Measurements from ENCODE around the gene TRAPPC11. TPM values are rescaled to one million over a fixed set of nuclear protein-coding genes. Genes with fewer than 3 reads are reported as not detected.
"Not testable (repeated sequence)": the region's sequence is repeated elsewhere in the genome, so short reads cannot be mapped to it uniquely, and the experiment has no call there.

TRAPPC11 gene
- 15.4 and 24.6 TPM in 2 replicates for total RNA-seq (2014; rRNA removed; shearing (Covaris generic))

GRCh38 chr4:183659029-183659871 is at the start of gene TRAPPC11, which contains the start of gene RWDD4:
TRAPPC11 (plus strand) TSS chr4:183659293; CDS start chr4:183663868, 4,575 bp downstream.
RWDD4 (minus strand) TSS chr4:183659185; CDS start chr4:183658952, 233 bp downstream.
- DNase-seq (ENCODE audit: low read depth): peak; percentile 96

GRCh38 chr4:183610033-183610432 is 49.1 kb upstream of the TRAPPC11 start:
- peak; percentile 29 for DNase-seq (ENCODE audit: low read depth)

DNA sequence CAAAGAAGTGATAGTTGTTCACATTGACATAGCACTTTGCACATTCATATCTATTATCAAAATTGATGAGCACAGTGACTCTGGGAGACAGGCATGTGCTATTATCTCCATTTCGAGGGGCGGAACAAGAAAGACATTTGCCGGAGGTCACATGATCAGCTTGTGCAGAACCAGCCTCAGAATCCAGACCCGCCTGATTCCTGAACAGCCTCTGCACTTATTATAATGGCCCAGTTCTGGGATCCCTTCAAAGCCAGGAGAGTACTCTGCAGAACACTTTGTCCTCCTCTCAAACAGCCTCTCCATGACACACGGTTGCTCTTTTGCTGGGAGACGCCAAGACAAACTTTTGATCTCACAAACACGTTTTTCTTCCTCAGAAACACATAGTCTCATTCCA is 48.5 kb upstream of the TRAPPC11 start:
- no peak for DNase-seq (ENCODE audit: low read depth)

DNA sequence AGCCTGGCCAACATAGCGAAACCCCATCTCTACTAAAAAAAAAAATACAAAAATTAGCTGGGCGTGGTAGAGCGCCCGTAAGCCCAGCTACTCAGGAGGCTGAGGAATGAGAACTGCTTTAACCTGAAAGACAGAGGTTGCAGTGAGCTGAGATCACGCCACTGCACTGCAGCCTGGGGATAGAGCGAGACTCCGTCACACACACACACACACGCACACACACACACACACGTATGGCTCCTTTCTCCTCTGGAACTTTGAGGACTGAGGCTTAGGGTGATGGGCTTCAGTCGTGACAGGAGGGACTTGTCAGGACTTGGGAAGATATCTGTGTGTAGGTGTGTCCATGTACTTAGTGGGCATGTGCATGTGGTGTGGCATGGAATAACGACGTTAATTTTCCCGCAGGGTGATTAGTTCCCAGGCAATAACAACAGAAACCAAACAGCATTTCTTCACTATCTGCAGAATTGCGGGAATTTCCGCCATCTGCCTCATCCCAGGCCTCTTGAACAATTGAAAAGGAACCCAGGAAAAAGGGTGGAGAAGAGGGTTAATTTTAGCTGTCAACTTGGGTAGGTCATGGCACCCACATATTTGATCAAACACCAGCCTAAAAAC is 47.8 kb upstream of the TRAPPC11 start:
- no peak for DNase-seq (ENCODE audit: low read depth)

DNA sequence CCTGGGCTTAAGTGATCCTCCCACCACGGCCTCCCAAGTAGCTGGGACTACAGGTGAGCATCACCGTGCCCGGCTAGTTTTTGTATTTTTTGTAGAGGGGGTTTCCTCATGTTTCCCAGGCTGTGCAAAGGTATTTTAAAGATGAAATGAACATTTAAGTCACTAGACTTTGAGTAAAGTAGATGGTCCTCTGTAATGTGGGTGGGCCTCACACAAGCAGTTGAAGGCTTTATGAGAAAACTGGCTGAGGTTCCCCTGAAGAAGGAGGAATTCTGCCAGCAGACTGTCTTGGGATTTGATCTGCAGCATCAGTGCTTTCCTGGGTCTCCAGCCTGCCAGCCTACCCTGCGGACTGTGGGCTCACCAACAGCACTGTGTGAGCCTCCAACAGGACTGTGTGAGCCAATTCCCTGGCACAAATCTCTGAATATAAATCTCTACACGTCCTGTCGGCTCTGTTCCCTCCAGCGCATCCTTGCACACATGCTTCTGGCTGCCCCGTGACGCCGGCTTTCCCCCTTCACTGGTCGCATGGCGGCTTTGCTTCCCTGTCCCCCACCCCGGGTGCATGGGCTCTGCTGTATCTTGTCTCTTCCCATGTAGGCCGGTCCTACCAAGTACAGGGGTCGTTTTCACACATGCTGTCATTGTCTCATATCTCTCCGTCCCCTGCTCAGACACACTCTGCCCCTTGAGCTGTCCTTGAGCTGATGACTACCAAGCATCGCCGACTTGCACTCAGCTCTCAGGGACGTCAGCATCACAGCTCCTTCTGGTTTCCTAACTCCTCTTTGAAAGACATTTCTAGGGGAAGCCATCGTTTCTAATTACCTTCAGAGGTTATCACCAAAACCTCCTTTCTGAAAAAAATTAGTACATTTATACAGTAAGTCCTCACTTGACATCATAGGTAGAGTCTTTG is 46.5 kb upstream of the TRAPPC11 start:
- no peak for DNase-seq (ENCODE audit: low read depth)

GRCh38 chr4:183617075-183617474 is 42.0 kb upstream of the TRAPPC11 start:
- no peak for DNase-seq (ENCODE audit: low read depth)

DNA sequence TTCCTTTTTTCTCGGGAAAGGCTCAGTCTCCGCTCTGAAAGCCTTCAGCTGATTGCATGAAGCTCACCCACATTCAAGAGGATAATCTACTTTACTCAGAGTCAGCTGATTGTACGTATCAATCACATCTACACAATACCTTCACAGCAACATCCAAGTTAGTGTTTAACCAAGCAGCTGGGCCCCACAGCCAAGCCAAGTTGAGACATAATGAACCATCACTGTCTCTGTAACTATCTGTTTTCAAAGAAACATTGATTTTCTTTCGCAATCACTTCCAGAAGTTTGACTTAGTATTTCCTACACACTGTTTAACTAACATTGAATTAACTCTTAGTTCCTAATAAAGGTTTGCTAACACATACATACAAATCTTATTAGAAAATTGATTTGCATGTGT is 40.4 kb upstream of the TRAPPC11 start:
- DNase-seq (ENCODE audit: low read depth): no peak

DNA sequence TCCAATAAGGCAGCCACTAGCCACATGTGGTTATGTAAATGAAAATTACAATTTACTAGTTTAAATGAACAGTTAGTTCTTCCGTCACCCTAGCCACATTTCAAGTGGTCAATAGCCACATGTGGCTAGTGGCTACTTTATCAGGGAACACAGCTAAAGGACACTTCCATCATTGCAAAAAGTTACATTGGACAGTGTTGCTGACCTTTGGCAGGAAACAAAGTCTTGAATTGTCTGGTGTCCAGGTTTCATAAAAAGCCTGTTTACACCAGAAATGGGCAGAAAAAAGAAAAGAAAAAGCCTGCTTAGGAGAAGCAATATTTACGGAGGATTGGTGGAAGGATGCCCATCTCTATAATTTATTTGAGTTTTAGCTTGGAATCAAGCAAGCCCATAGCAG is 38.7 kb upstream of the TRAPPC11 start:
- no peak for DNase-seq (ENCODE audit: low read depth)

- DNase-seq (ENCODE audit: low read depth): no peak
Observed at GRCh38 chr4:183621875-183622274, 37.2 kb upstream of the TRAPPC11 start.

DNA sequence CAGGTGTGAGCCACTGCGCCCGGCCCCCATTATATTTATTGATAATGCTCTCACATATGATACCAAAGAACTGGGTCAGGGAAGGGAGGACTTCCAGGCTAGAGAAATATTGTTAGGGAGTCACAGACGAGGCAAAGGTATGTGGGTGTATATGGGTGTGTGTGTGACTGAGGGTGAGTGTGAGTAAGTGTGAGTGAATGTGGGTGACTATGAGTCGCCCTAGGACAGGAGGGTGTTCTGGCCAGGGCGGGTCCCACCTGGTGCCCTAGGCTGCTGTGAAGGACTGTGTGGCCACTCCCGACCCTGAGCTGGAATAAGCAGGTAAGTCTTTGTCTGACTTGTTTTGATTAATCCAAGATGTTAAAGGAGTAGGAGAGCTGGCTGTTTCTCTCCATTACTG is 34.5 kb upstream of the TRAPPC11 start:
- no peak for DNase-seq (ENCODE audit: low read depth)

DNA sequence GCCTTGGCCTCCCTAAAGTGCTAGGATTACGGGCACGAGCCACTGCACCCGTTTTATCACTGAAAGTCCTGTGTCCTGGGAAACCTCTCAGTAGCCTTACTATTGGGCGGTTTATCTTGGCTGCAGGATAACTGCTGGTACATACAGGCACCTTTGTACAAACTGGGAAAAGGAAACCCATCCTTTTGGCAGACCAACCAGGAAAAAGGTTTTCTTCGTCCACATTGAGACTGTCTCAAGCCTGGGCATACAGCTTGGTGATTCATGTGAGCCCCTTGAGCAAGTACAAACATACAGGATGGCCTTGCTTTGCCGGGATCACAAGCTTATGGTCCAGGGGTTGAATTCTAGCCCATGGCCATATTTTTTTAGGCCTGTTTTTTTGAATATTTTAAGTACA is 32.9 kb upstream of the TRAPPC11 start:
- no peak for DNase-seq (ENCODE audit: low read depth)

GRCh38 chr4:183627286-183627685 is 31.8 kb upstream of the TRAPPC11 start:
- DNase-seq (ENCODE audit: low read depth): not testable (repeated sequence)

DNA sequence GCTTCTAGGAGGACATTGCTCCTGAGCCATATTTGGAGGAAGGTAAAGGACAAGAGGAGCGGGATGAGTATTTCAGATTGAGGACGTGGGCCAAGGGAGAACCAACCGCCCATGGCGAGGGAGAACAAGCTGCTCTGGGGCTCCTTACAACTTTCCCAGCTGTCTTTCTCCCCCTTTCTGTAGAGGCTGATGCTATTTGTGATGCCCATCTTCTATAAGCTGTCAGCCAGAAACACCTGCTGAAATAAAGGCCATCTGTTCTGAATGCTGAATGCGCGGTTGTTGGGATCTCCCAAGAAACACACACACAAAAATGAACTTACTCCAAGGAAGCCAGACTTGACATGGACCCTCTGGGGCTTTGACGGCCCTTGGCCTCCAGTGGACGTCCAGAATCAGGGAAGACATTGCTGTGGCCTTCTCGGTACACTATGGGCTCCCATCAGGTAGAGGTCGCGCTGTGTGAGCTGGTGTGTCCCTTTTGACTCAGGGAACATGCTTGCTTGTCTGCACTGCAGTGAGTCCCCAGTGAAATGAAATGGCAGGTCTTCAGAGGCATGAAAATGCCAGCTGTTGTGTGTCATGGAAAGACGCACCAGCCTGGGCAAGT is 31.0 kb upstream of the TRAPPC11 start:
- DNase-seq (ENCODE audit: low read depth): no peak

DNA sequence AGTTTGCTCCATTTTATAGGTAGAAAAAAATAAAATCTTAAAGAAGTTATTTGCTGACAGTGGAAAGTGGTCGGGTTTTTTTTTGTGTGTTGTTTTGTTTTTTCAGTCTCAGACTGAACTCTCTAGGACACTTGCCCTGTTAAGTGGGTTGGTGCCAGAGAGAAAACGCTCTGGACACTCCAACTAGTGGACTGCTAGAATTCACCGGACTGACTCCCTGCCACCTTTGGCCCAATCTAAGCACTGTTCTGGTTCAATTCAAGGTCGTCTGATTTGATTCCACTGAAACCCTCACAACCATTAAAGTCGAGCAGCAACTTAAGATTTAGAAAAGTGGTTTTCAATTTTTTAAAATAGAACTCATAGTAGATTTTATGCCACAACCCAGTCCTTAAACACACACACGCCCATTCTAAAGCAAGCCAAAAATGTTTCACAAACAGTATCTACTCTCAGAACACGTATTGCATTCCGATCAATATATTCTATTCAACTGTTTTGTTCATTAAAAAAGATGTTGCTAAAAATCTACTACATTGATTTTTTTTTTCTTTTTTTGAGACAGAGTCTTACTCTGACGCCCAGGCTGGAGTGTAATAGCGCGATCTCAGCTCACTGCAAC is 27.4 kb upstream of the TRAPPC11 start:
- DNase-seq (ENCODE audit: low read depth): no peak

GRCh38 chr4:183632689-183633088 is 26.4 kb upstream of the TRAPPC11 start:
- no peak for DNase-seq (ENCODE audit: low read depth)

DNA sequence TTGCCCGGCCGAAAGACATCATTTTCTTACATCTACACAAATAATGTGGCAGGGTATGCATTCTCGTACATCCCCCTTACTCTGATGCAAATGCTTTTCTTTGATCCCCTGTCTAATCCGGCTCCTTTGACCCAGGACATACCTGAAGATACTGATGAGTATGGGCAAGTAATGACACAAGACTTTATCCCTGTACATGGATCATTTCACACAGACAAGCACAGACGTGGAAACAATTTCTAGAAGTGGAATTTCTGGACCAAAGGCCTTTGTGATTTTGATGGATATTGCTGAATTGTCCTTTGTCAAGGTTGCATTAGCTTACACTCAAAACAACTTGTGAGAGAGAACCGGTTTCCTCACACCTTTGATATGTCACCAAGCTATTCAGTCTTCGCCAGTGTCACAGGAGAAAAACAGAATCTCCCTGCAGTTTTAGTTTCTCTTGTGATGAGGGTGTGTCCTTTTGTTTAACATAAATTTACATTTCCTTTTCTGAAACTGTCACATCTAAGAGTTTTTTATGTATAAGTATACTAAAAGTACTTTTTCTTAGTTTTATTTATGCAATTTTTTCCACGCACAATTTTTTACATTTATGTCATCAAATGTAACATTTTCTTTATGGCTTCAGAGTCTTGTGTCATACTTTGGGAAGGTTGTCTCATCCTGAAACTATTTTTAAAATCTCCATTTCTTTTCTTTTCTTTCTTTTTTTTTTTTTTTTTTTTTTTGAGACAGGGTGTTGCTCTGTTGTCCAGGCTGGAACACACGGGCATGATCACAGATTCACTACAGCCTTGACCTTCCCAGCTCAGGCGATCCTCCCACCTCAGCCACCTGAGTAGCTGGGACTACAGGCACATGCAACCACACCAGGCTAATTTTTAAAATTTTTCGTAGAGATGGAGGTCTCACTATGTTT is 25.4 kb upstream of the TRAPPC11 start:
- DNase-seq (ENCODE audit: low read depth): no peak

DNA sequence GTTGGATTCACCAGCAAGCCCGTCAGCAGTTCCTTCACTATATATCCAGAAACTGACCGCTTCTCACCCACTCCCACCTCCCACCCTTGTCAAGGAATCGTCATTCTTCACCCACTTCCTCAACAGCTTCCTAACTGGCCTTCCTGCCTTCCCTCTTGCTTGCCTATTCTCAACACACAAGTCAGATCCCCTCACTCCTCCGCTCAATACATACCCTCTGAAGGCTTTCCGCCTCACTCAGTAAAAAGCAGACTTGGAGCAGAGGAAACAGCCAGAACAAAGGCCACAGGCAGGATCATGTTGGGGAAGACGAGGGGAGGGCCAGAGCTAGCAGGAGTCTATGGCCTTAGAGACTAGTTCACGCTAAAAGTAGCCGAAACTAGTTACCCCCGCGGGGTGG is 23.8 kb upstream of the TRAPPC11 start:
- DNase-seq (ENCODE audit: low read depth): no peak

GRCh38 chr4:183635741-183636140 is 23.4 kb upstream of the TRAPPC11 start:
- no peak for DNase-seq (ENCODE audit: low read depth)

DNA sequence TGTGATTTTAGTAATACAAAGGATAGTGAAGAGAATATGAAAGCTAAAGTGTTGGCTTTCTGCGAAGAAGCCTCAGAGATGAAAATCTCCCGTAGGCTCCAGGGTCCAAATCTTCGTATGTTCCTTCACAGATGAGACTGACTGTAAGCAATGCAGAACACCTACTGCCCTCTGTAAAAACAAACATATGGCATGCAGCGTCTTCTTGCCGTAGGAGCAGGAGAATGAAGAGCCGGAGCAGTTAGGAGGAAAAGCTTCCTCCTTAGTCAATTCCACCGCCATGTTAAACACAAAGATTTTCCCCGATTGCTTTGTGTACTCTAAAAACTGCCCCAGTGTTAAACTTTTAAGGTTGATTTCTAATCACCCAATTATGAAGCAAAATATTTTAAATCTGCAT is 22.6 kb upstream of the TRAPPC11 start:
- DNase-seq (ENCODE audit: low read depth): no peak

DNA sequence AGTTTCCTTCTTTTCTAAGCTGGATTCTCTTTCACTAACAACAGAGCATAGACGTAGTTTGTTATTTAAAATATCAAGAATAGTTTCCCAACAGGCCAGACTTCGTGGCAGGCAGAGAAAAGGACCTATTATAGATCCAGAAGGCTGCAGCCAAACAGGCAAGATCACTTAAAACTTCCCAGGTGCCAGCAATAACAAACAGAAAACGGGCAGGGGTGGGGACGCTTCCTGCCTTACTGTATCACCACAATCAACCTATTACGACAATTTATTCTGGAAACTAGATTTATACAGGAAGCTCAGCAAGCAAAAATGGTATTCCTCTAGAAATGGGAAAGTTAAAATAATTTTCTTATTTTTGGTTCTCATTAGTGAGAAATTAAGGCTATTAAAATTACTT is 22.2 kb upstream of the TRAPPC11 start:
- peak; percentile 30 for DNase-seq (ENCODE audit: low read depth)

Data from M059J (cell line).